HG03439 (cell line): ENCODE results near the gene PDE4D.

Experiments used
- ATAC-seq: cut with Tn5 transposase; IDR thresholded peaks from one replicate; pipeline ENCODE4 v1.9.1; 2021; ENCODE audit warnings: mild to moderate bottlenecking, moderate library complexity; ENCODE audit not compliant: unreplicated experiment

Gene PDE4D

DNA sequence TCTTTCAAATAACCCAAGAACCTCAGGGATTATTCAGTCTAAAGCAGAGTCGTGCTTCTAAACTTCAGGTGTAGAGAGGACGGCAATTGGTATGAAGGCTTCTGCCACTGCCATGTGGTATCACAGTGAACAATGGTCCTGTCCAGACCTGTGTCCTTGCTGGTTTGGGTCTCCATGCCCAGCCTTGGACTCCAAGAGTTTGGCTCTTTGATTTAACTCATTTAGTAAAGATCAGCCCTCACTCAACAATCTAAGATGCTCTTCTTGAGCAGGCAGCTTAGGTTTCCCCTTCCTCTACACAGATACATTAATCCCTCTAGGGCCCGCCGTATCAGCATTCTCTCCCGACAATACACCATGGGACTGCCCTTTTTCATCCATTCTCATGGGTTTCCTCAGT is 792.7 kb downstream of the PDE4D start:
- ATAC-seq = no peak

DNA sequence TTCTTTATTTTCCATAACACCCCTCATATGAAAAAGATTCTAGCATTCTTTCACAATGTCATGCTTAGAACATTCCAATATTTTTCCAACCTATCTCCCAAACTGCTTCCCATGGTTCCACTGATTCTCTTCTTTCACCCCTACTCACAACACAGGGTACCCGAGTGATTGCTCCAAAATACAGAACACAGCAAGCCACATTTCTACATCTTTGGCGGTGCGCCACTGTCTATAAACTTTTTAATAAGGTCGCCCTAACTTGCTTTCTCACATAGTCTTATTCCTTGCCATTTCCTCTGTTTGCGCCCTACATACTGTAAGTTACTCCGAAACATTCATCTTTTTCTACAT is 793.6 kb downstream of the PDE4D start:
- ATAC-seq = no peak

DNA sequence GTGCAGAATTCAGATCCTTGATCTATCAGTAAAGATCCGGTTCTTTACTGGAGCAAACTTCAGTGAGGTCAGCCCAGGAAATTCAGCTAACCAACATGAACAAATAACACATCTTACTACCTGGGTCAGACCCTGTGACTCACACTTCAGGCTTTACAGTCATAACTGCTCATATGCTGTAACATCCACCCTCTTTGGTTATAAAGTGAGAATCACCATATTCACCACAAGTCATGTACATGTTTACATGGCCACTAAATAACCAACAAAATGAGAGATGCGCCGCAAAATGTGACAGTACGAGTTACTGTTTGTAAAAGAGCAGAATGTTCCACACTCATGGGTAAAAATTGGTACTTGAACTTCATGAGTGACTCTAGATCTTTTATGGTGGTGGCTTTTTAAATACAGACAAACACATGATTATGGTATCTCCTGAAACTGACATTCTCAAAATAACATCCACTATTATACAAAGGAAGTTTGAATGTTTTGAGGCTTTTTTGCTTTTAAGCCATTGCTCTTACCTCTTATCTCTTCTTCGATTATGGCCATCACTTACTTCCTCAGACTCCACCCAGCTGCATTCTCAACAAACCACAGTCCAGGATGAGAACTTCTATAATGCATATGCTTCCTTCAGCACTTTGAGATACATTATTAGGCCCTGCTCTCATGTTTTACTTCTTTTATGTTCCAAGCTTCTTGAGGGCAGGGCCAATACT is 794.1 kb downstream of the PDE4D start:
- no peak for ATAC-seq

DNA sequence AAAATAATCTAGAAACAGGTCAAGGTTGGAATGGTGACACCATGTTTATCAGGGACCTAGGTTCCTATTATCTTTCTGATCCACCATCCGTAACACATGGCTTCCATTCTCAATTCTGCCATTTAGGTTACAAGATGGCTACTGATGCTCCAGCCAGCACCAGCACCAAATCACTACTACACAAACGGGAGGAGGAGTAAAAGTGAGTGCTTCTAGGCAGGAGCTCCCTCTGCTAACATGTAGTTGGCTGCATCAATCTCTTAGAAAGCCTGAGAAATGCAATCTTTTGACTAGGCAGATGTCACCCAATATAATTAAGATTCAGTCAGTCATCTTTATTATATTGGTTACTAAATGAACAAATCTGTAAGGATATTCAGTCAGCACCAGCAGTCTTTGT is 794.8 kb downstream of the PDE4D start:
- ATAC-seq = no peak

DNA sequence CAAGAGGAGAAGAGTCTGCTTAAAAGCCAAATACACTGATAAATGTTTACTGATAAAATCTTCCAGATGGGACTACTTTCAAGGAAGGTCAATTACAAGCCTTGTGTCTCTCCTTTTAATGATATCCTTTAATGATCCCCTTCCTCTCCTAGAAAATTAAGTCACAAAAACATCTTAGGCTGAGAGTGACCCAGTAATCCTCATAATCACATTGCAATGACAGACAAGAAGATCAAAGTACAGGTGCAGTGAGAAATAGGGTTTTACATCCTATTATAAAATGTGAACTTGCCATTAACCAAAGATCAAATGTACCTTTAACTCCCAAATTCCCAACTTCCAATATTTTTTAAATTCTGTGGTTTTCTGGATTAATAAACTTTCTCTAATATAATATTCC is 795.8 kb downstream of the PDE4D start:
- ATAC-seq = no peak

DNA sequence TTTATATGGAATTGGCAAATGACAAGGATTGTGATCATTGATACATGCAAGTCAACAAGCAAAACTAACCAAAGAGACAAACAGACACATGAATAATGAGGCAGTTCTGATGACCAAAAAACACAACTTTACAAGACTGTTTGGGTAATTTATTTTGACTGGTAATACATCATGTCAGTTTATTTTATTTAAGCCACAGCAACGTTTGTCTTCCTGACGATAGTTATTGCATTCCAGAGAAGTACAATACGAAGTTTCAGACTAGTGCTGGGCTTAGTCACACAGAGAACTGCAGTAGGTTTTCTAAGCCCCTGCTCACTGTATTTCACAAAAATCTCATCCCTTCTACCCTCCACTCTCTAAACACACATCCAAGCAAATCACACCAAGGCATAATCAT is 796.4 kb downstream of the PDE4D start:
- no peak for ATAC-seq

DNA sequence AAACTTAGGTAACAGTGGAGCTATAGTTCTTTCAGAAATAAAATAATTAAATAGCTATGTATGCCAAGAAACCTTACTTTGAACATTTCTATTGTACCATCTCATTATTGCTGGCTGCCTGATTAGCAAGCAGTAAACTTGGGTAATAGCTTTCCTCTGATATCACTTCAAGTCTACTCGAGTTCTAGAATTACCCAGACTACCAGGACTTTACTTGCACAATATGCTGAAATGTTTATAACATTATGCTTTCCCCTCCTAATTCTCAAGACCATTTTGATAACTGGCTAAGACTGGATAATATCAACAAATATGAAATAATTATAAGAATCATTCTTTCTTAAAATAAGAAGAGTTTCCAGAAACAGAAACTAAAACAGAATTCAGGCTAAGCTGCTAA is 798.0 kb downstream of the PDE4D start:
- no peak for ATAC-seq

DNA sequence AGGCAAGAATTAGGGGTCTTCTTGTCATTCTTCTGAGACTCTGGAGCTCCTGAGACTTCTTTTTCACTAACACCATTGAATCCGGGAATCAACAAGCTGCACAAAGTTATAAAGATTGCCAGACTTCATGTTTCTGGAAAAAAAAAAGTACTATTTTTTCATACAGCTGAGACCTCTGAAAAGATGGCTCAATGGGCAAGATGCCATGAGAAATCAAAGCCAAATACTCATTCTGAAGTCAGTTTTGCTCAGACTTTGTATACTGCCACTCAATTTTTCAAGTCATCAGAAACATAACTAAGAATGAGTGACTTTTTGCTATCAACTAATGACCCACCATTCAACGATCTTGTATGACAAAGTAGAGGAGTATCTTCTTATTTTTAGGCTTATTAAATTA is 798.7 kb downstream of the PDE4D start:
- ATAC-seq = no peak

DNA sequence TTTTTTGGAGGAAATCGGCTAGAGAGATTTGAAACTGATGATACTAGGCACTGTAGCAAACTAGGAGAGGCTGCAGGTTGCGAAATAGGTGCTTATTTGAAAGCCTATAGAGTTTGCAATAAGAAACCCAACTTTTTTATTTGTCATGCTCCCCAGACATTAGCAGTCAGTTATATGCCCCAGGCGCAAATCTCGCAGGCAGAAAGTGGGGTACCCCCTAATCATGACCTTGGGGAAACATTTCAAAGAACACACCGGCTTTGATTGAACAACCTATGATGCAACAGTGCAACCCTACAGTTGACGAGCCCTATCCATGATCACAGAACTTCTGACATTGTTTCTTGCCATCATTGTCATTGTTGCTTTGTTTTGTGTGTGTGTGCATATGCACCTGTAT is 800.2 kb downstream of the PDE4D start:
- no peak for ATAC-seq

DNA sequence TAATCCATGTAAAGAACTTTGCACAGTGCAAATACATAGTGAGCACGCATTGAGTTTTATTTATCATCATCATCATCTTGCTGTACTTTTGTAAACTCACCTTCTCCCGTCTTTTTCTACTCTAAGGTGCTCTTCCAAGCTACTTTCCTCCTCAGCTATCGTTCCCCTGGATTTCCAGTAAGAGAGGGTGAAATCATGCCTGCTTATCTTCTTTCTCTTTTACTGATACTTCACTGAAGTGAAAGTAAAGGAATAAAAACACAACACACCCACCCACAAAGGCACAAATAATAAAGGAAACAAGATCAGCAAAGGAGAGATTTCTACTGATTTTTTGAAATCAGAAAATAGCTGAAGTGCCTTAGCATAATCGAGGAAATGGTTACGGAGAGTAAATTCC is 800.8 kb downstream of the PDE4D start:
- ATAC-seq = no peak

DNA sequence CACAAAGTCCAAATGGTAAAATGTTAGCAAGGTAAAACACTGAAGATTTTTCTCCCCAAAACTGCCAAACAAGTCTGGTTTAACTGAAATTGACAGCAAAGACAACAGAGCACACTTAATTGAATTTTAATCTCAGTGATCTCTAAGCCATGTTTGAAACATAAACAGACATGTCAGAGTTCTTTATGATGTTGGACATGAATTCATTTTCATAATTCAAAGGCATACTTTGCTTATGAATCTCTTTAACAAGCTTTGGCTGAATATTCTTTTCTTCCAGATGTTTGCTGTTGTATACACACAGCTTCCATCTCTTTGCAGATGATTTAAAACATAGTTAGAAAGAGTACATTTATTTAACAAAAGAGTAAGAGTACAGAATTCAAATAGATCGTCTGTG is 801.6 kb downstream of the PDE4D start:
- ATAC-seq = no peak

DNA sequence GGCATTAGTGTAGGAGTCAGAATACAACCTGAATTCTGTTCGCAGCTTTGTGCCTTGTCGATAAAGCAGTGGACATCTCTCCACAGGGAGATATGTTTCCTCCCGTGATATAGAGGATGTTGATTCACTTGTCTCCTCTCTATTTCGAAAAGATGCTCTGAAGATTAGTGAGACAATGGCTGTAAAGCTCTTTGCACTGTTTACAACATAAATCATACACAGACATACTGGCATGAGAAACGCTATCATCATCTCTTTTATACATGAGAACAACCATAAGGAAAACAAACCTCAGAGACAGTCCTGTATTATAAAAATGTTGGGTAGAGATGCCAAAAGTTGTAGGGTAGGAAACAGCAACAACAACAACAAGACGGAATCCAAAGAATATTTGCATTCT is 803.2 kb downstream of the PDE4D start:
- no peak for ATAC-seq

DNA sequence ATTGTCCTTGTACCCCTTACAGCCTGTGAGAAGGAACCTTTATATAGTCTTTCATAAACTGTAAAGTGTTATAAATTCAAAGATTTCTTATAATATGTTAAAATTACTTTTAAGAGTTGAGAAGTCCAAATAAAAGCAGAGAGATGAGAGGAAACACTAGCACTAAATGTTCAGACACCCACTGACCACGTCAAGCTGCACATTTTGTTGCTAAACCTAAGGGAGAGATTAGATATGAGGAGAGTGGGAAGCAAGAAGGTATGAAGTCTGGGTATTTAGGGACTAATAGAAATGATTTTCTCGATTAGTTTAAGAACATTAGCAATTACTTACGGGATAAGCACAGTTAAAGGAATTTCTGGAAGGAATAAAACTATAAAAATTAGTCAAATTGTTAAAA is 803.8 kb downstream of the PDE4D start:
- ATAC-seq = no peak

DNA sequence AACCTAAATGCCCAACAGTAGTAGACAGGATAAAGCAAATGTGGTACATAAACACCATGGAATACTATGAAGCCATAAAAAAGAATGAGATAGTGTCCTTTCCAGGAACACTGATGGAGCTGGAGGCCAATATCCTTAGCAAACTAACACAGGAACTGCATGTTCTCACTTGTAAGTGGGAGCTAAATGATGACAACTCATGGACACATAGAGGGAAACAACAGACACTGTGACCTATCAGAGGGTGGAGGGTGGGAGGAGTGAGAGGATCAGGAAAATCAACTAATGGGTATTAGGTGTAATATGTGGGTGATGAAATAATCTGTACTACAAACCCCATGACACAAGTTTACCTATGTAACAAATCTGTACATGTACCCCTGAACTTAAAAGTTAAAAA is 805.0 kb downstream of the PDE4D start:
- ATAC-seq = no peak

DNA sequence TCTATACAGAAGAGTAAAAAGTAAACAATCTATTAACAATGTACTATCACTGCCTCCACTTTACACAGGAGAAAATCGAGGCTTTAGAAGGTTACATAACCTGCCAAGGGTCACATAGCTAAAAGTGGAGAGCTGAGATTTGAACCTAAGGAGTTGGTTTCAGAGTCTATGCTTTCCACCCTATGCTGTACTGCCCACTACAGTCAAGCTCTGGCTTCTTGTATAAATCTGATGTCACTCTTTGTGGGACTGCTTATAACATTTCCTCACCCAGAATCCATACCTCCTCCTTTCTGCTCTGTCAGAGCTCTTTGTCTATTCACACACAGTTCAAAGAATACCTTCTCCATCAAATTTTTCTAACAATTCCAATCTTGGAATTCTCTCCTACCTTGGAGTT is 807.5 kb downstream of the PDE4D start:
- no peak for ATAC-seq

DNA sequence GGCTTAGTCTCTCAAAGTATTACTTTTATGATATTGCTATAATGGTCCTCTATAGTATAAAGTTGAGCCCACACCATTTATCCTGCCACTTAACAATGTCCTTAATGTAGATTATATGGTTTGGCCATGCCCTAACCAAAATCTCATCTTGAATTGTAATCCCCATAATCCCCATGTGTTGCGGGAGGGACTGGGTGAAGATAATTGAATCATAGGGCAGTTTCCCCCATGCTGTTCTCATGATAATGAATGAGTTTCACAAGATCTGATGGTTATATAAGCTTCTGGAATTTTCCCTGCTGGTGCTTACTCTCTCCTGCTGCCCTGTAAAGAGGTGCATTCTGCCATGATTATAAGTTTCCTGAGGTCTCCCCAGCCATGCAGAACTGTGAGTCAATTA is 811.8 kb downstream of the PDE4D start:
- ATAC-seq = no peak

DNA sequence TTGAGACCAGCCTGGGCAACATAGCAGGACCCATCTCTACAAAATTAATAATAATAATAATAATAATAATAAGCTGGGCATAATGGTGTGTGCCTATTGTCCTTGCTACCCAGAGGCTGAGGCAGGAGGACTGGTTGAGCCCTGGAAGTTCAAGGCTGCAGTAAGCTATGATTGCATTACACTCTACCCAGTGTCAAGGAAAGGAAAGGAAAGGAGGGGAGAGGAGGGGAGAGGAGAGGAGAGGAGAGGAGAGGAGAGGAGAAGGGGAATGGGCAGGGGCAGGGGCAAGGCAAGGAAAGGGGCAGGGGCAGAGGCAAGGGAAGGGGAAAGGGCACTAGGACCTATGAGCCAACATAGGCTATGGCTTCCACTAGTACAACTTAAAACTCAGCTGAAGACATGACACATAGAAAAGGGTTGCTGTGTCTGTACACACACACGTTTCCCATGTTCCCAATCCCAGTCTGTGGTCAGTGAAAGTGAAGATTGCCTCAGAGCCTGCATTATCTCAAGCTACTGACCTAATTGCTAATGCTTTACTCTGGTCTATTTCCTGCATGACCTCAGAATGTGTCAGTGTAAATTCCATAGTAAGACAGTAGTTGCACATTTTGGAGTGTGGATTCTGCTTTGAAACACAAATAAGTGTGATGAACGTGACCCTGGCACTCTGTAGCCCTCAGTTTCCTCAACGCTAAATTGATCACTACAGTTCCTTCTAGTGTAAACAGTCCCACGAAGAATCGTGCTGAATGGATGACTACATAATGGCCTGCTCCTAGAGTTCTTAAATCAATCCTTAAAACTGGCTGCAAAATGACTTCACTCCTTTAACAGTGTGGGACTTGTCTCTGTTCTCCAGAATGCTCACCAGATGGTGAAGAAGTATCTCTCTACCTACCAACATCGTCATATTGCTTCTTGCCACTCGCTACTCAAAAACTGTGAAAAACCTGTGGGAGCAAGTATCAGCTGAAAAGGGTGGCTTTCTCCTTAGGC is 813.6 kb downstream of the PDE4D start:
- ATAC-seq = no peak

DNA sequence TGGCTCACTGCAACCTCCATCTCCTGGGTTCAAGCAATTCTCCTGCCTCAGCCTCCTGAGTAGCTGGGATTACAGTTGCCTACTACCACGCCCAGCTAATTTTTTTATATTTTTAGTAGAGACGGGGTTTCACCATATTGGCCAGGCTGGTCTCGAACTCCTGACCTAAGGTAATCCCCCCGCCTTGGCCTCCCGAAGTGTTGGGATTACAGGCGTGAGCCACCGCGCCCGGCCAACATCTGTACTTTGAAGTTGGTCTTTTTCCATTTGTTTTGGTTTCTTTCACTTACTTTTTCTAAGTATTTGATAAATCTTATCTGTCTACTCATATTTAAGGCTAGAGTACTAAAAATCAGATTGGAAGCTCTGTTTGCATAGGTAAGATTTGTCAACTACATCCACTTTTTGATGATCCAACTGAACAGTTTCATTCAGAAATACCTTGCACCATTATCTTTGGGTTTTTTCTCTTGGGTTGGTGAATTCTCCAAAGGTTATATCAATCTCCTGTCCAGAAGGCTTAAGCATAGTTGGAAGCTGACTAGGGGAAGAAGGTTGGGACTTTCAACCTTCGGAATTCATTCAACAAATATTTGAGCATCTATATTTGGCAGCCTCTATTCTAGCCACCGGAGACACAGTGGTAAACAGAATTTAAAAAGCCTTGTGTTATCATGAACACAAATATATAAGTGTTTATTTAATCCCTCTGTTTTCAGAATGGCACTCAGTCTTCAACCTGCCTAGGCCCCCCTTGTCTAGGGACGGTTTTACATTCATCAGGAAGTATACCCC is 821.6 kb downstream of the PDE4D start:
- ATAC-seq = no peak

DNA sequence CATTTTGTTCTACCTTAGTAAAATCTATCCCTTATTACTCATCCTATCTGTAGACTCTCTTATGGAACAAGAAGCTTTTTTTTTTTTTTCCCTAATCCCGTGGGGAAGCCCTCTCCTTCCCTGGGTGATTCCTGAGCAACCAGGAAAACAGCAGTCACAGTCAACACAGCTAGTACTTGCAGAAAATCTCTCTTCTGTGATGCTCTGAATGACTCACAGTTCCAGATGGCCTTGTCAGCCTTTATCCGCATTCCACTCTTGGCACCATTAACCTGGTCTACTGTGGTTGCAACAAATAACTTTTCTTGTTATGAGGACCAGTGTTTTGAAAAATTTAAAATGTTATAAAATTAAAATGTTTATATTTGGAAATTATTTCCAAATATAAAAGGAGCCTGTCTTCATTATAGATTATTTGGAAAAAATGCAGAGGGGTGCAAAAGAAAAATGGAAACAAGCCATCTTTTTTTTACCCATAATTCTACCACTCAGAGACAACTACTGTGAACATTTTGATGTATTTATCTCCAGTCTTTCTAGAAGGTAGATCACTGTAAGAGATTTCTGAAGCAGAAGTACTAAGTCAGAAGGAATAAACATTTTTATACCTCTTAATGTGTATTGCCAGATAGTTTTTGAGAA is 824.0 kb downstream of the PDE4D start:
- ATAC-seq = no peak

DNA sequence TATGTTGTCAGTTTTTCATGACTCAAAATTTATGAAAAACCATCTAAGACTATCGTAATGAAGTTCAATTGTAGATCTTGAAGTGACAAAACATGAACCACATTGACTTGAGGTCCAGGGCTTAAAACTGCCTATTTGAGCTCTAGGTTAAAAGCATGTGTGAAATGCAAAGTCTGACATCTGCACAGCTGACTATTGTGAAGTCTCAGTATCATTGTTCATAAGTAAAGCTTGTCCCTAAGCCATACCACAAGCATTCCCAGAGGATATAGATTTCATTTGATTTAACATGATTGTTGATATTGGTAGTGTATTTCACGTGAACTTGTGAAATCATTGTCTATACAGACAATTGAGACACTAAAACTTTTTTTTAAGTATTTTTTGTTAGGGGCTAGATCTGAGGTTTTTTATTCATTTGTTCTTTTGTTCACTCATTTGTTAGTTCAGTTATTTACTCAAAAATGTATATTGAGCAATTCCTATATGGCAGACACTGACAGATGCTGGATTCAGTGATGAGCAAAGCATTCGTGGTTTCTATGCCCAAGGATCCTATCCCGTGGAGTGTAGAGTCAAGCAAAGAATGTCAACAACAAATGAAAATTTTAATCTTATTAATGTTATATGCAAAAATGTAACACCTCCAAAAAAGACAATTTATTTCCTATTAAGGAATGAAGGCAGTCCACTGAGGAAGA is 825.4 kb downstream of the PDE4D start:
- ATAC-seq = no peak
